H1 (cell line): ENCODE data around the gene HMG20A. TPM values are rescaled to one million over a fixed set of nuclear protein-coding genes. Genes with fewer than 3 reads are reported as not detected.

Experiments used
- CTCF ChIA-PET: fragments of 300-600 bp; sonication (Branson Sonifier 250); formaldehyde crosslinking; loops from one replicate; lab custom pipeline; 2021; ENCODE audit not compliant: partially characterized antibody; lab: Charles Lee
- POLR2A ChIA-PET: fragments of 300-600 bp; sonication (Branson Sonifier 250); formaldehyde crosslinking; loops from one replicate; lab custom pipeline; 2021; ENCODE audit warnings: inconsistent platforms; ENCODE audit not compliant: partially characterized antibody; lab: Charles Lee
- DNase-seq, 2 experiments: peaks; one replicate each; pipeline versions ENCODE4 v3.0.0 to v3.0.0-alpha.2; 2010 to 2022; ENCODE audit warnings: low spot score in 2 of 2, low read depth in 1 of 2, mixed read lengths in 1 of 2
- FAIRE-seq: peaks from 2 replicates; lab custom pipeline; 2011; peaks lifted over from hg19 to GRCh38; lab: Jason Lieb, UNC
- H2AFZ ChIP-seq: 2 replicates; pipeline ENCODE4 v1.8.1; 2012; ENCODE audit warnings: low read length, inconsistent platforms
- H2AK5ac ChIP-seq: 2 replicates; pipeline ENCODE4 v1.6.1; 2013; ENCODE audit warnings: low read depth, low read length
- H2BK120ac ChIP-seq: replicated peaks from 2 replicates; pipeline ENCODE3; 2013; ENCODE audit warnings: low read depth, low read length, inconsistent platforms
- H2BK12ac ChIP-seq: 2 replicates; pipeline ENCODE4 v1.6.1; 2013; ENCODE audit warnings: low read depth, low read length
- H2BK15ac ChIP-seq: 2 replicates; pipeline ENCODE4 v1.6.1; 2013; ENCODE audit warnings: low read length
- H2BK20ac ChIP-seq: 2 replicates; pipeline ENCODE4 v1.6.1; 2013; ENCODE audit warnings: low read length
- H2BK5ac ChIP-seq: 2 replicates; pipeline ENCODE4 v1.6.1; 2013; ENCODE audit warnings: low read depth, low read length
- H3K14ac ChIP-seq: 2 replicates; pipeline ENCODE4 v1.6.1; 2013; ENCODE audit warnings: inconsistent platforms; ENCODE audit not compliant: insufficient read length
- H3K18ac ChIP-seq: 2 replicates; pipeline ENCODE4 v1.6.1; 2013; ENCODE audit warnings: low read length; ENCODE audit errors: extremely low read depth
- H3K23ac ChIP-seq: 2 replicates; pipeline ENCODE4 v1.6.1; 2013; ENCODE audit warnings: inconsistent platforms; ENCODE audit not compliant: insufficient read length
- H3K23me2 ChIP-seq: 2 replicates; pipeline ENCODE4 v1.6.1; 2013; ENCODE audit warnings: low read depth, low read length
- H3K27ac ChIP-seq: 2 replicates; pipeline ENCODE4 v1.6.1; 2011; ENCODE audit warnings: low read depth, low read length, inconsistent platforms
- H3K27me3 ChIP-seq, 4 experiments: replicated peaks in 1 of 4; 1 replicate in 1 of 4; 2 replicates in 3 of 4; pipeline versions ENCODE4 v1.6.1 to v1.8.1; 2011 to 2013; ENCODE audit warnings: low read length in 3 of 4, mild to moderate bottlenecking in 3 of 4, inconsistent platforms in 2 of 4, mixed read lengths in 2 of 4, moderate library complexity in 1 of 4; ENCODE audit not compliant: control insufficient read depth in 3 of 4, insufficient read depth in 3 of 4; ENCODE audit errors: extremely low read depth in 1 of 4
- H3K36me3 ChIP-seq, 4 experiments: 2 replicates each; pipeline versions ENCODE4 v1.6.1 to v1.8.1; 2011 to 2013; ENCODE audit warnings: mild to moderate bottlenecking in 4 of 4, low read length in 3 of 4, moderate library complexity in 2 of 4, control low read depth in 1 of 4, inconsistent platforms in 1 of 4; ENCODE audit not compliant: insufficient read depth in 4 of 4, control insufficient read depth in 2 of 4
- H3K4ac ChIP-seq: replicated peaks from 2 replicates; pipeline ENCODE3; 2013; ENCODE audit warnings: low read length, low read depth, mixed read lengths, inconsistent platforms; ENCODE audit not compliant: insufficient read length
- H3K4me1 ChIP-seq, 4 experiments: replicated peaks in 1 of 4; 1 replicate in 1 of 4; 2 replicates in 3 of 4; pipeline versions ENCODE4 v1.6.1 to v1.8.1; 2011 to 2013; ENCODE audit warnings: low read length in 3 of 4, inconsistent platforms in 2 of 4, mixed read lengths in 1 of 4; ENCODE audit not compliant: insufficient read depth in 4 of 4, control insufficient read depth in 3 of 4
- H3K4me2 ChIP-seq, 2 experiments: 2 replicates each; pipeline versions ENCODE4 v1.6.1 to v1.8.1; 2011 to 2013; ENCODE audit warnings: low read depth in 2 of 2, low read length in 2 of 2, control low read depth in 1 of 2, inconsistent platforms in 1 of 2, mild to moderate bottlenecking in 1 of 2; ENCODE audit not compliant: insufficient read depth in 1 of 2
- H3K4me3 ChIP-seq, 4 experiments: fragments of 200-600, 300-600 bp in 1 of 4; sonication (generic), shearing (Covaris generic), sonication (Bioruptor Twin) in 1 of 4; 2 replicates each; pipeline versions ENCODE4 v1.5.1 to v1.8.1; 2011 to 2016; ENCODE audit warnings: low read length in 4 of 4, low read depth in 3 of 4, control low read depth in 2 of 4, inconsistent platforms in 2 of 4, mild to moderate bottlenecking in 2 of 4, mixed read lengths in 1 of 4, moderate library complexity in 1 of 4; ENCODE audit not compliant: insufficient read depth in 2 of 4; ENCODE audit errors: extremely low read depth in 1 of 4
- H3K56ac ChIP-seq: replicated peaks from 2 replicates; pipeline ENCODE3; 2013; ENCODE audit warnings: low read depth, mild to moderate bottlenecking, mixed read lengths, low read length, inconsistent platforms; ENCODE audit not compliant: insufficient read length
- H3K79me1 ChIP-seq: 2 replicates; pipeline ENCODE4 v1.6.1; 2013; ENCODE audit warnings: low read depth, low read length, control low read depth
- H3K79me2 ChIP-seq, 2 experiments: 2 replicates each; pipeline versions ENCODE4 v1.6.1 to v1.8.1; 2012 to 2013; ENCODE audit warnings: low read length in 2 of 2, mild to moderate bottlenecking in 2 of 2, inconsistent platforms in 1 of 2; ENCODE audit not compliant: insufficient read depth in 2 of 2, control insufficient read depth in 1 of 2
- H3K9ac ChIP-seq, 4 experiments: replicated peaks in 1 of 4; 1 replicate in 1 of 4; 2 replicates in 3 of 4; pipeline versions ENCODE4 v1.6.1 to v1.8.1; 2011 to 2013; ENCODE audit warnings: low read depth in 3 of 4, low read length in 3 of 4, control low read depth in 2 of 4, mild to moderate bottlenecking in 2 of 4, moderate library complexity in 2 of 4, inconsistent platforms in 1 of 4; ENCODE audit errors: extremely low read depth in 1 of 4
- H3K9me3 ChIP-seq, 2 experiments: 2 replicates each; pipeline versions ENCODE4 v1.6.1 to v1.8.1; 2012 to 2013; ENCODE audit warnings: mild to moderate bottlenecking in 2 of 2, moderate library complexity in 2 of 2, control low read depth in 1 of 2, inconsistent platforms in 1 of 2, low read depth in 1 of 2, low read length in 1 of 2, mixed read lengths in 1 of 2; ENCODE audit not compliant: insufficient read depth in 2 of 2
- H4K20me1 ChIP-seq, 2 experiments: replicated peaks in 1 of 2; 2 replicates each; pipeline versions ENCODE3 to v1.8.1; 2011 to 2013; ENCODE audit warnings: inconsistent platforms in 2 of 2, low read length in 2 of 2, mild to moderate bottlenecking in 1 of 2; ENCODE audit not compliant: insufficient read depth in 2 of 2, control insufficient read depth in 1 of 2
- H4K5ac ChIP-seq: 2 replicates; pipeline ENCODE4 v1.6.1; 2013; ENCODE audit warnings: low read length, low read depth, mixed read lengths, inconsistent platforms; ENCODE audit not compliant: insufficient read length
- H4K8ac ChIP-seq: 2 replicates; pipeline ENCODE4 v1.8.0; 2013; ENCODE audit warnings: mild to moderate bottlenecking, moderate library complexity, low read length, inconsistent platforms; ENCODE audit not compliant: insufficient read depth; ENCODE audit errors: extremely low read depth
- H4K91ac ChIP-seq: replicated peaks from 2 replicates; pipeline ENCODE3; 2013; ENCODE audit warnings: low read length, mixed read lengths, inconsistent platforms; ENCODE audit not compliant: insufficient read length
- ATF2 ChIP-seq: IDR thresholded peaks from 2 replicates; pipeline ENCODE4 v1.6.1; 2012; ENCODE audit warnings: low read length, inconsistent platforms
- BRCA1 ChIP-seq: IDR thresholded peaks from 2 replicates; pipeline ENCODE4 v1.6.1; 2012; ENCODE audit warnings: low read depth, low read length, improper control_type of control experiment
- EZH2 ChIP-seq: fragments of 200-600 bp; sonication (generic); IDR thresholded peaks from 2 replicates; pipeline ENCODE4 v1.7.1; 2012; ENCODE audit warnings: low read depth, mild to moderate bottlenecking, moderate library complexity, low read length, inconsistent platforms; ENCODE audit not compliant: severe bottlenecking
- GTF2F1 ChIP-seq: IDR thresholded peaks from 2 replicates; pipeline ENCODE4 v1.6.1; 2012; ENCODE audit warnings: low read depth, low read length, improper control_type of control experiment, borderline replicate concordance
- JUN ChIP-seq: IDR thresholded peaks from 2 replicates; pipeline ENCODE4 v1.6.1; 2011; ENCODE audit warnings: low read depth, mild to moderate bottlenecking, improper control_type of control experiment, low read length
- KDM1A ChIP-seq: fragments of 200-600, 300-600 bp; sonication (generic); IDR thresholded peaks from 2 replicates; pipeline ENCODE4 v1.7.1; 2016; ENCODE audit warnings: mild to moderate bottlenecking, low read length, borderline replicate concordance
- KDM4A ChIP-seq: IDR thresholded peaks from one replicate; pipeline ENCODE4 v1.7.1; 2012; ENCODE audit warnings: low read depth, mild to moderate bottlenecking, moderate library complexity, low read length, inconsistent platforms; ENCODE audit not compliant: severe bottlenecking
- NRF1 ChIP-seq: IDR thresholded peaks from 2 replicates; pipeline ENCODE4 v1.6.1; 2011; ENCODE audit warnings: mild to moderate bottlenecking, low read depth, low read length, improper control_type of control experiment
- RNF2 ChIP-seq: fragments of 200-900, 300-1000 bp; sonication (generic); IDR thresholded peaks from 2 replicates; pipeline ENCODE4 v1.7.1; 2016; ENCODE audit warnings: borderline replicate concordance, low read depth, mild to moderate bottlenecking, antibody characterized with exemption, low read length; ENCODE audit not compliant: poor library complexity, severe bottlenecking; ENCODE audit errors: missing control alignments
- SP1 ChIP-seq: IDR thresholded peaks from 2 replicates; pipeline ENCODE4 v1.6.1; 2011; ENCODE audit warnings: low read depth, low read length
- ZNF274 ChIP-seq: IDR thresholded peaks from 2 replicates; pipeline ENCODE4 v1.7.0; 2012; ENCODE audit warnings: low read length, borderline replicate concordance; ENCODE audit errors: extremely low read depth
- WGBS, 2 experiments: shearing (Covaris generic) in 1 of 2; methylation state at CpG; one replicate each; pipeline versions ENCODE4 v1.1.6 to v1.1.7; 2013 to 2015; ENCODE audit warnings: low lambda C conversion rate in 2 of 2, mixed read lengths in 2 of 2, inconsistent platforms in 1 of 2, low coverage in 1 of 2, missing lambda C conversion rate in 1 of 2; ENCODE audit not compliant: insufficient replicate concordance in 2 of 2, insufficient coverage in 1 of 2, insufficient read length in 1 of 2; ENCODE audit errors: extremely low coverage in 1 of 2, missing lambda C conversion rate in 1 of 2; 5-methylcytosine and 5-hydroxymethylcytosine counted together
- polyA plus RNA-seq, 7 experiments: library from polyadenylated mRNA; depleted of rRNA in 3 of 7; stranded (reverse) in 5 of 7; unstranded in 2 of 7; fragments of >200 nt in 5 of 7; fragments of 200-250 nt in 2 of 7; gene quantifications; 1 replicate in 5 of 7; 2 replicates in 1 of 7; 4 replicates in 1 of 7; pipeline versions ENCODE4 v1.2.1 to v1.2.3, GENCODE V29; 2011 to 2013; ENCODE audit warnings: missing spikeins in 2 of 7, mixed read lengths in 2 of 7
- total RNA-seq: library from RNA; stranded (reverse); fragmentation: NEBNext Ultra II Directional; extraction: Animal tissue kit (Norgen Biotek cat#: 25700); gene quantifications from 2 replicates; pipeline ENCODE4 v1.2.1, GENCODE V29; 2021

Gene HMG20A
- total and polyA plus RNA-seq, 2 of the 8 experiments (the other 6 are each of a cell fraction or from before 2014, with no cell fraction given), result 52.1 to 59.7 TPM

GRCh38 chr15:77391372-77391951 is 29.2 kb upstream of the HMG20A start:
- H4K8ac ChIP-seq, result no peak overlapping the region
- no peak overlapping the region for H3K27ac ChIP-seq
- H3K23me2 ChIP-seq, result no peaks in the 10 kb centered on the region
- POLR2A ChIA-PET, result interaction anchor here (0.8 kb wide), 1 partner anchor 152 kb away, joined by 3 read pairs; no protein-coding TSS in a partner anchor
- CTCF ChIA-PET, result interaction anchor here (1.0 to 1.5 kb wide), 5 partner anchors 8 to 204 kb away, joined by 3 to 7 read pairs (median 3); no protein-coding TSS in a partner anchor
- no peak overlapping the region for H2AK5ac ChIP-seq
- no peaks in the 10 kb centered on the region for H3K27me3 ChIP-seq
- peaks cover 7% of the 10 kb centered on the region for H3K79me1 ChIP-seq
- H3K4me1 ChIP-seq, result peaks cover 0 to 4% (median 0%) of the 10 kb centered on the region in 4 experiments; a peak in 1 of 7 replicates
- no peak overlapping the region for H2BK12ac ChIP-seq
- H2BK5ac ChIP-seq, result no peak overlapping the region
- FAIRE-seq (no peak), DNase-seq (no peak)
- H3K36me3 ChIP-seq, result no peaks in the 10 kb centered on the region
- H2BK20ac ChIP-seq, result no peak overlapping the region
- no peak overlapping the region for H2BK120ac ChIP-seq
- H2AFZ ChIP-seq, result no peak overlapping the region
- H3K18ac ChIP-seq, result no peak overlapping the region
- no peak overlapping the region for H3K4me3 ChIP-seq
- H3K9ac ChIP-seq, result no peak overlapping the region
- no peak overlapping the region for H3K23ac ChIP-seq
- no peak overlapping the region for H4K91ac ChIP-seq
- H4K20me1 ChIP-seq, result peaks cover 0 to 4% of the 10 kb centered on the region in 2 experiments
- no peak overlapping the region for H3K4me2 ChIP-seq
- H3K9me3 ChIP-seq, result no peaks in the 10 kb centered on the region
- H2BK15ac ChIP-seq, result no peak overlapping the region
- WGBS, 2 experiments, result 86% methylated on average over 3 of the region's 3 CpGs; no CpG with 5 or more reads in 1 of the 2 experiments
- H3K14ac ChIP-seq, result no peak overlapping the region
- H3K56ac ChIP-seq, result no peak overlapping the region
- peaks cover 0 to 92% of the 10 kb centered on the region in 2 experiments; a peak in 3 of 4 replicates for H3K79me2 ChIP-seq
- H4K5ac ChIP-seq, result no peak overlapping the region
- H3K4ac ChIP-seq, result no peak overlapping the region
- TF ChIP-seq KDM4A (no peak), BRCA1 (no peak), NRF1 (no peak), GTF2F1 (no peak), EZH2 (no peak), KDM1A (no peak), SP1 (no peak), JUN (no peak), ZNF274 (no peak), ATF2 (no peak), RNF2 (no peak)
